Liver (tissue), 9 donors: ENCODE data around the gene XDH. TPM values are rescaled to one million over a fixed set of nuclear protein-coding genes. Genes with fewer than 3 reads are reported as not detected.

ENCODE experiments used
- DNase-seq: peaks from one replicate; pipeline ENCODE4 v3.0.0-alpha.2; 2017; ENCODE audit warnings: low spot score
- H3K27ac ChIP-seq, 2 donors: one replicate each; pipeline ENCODE4 v1.7.0; 2013; ENCODE audit warnings: inconsistent platforms in 2 of 2, low read length in 2 of 2, control low read depth in 1 of 2, low read depth in 1 of 2, mild to moderate bottlenecking in 1 of 2
- H3K27me3 ChIP-seq, 4 donors: one replicate each; pipeline versions ENCODE4 v1.6.1 to v1.7.0; 2013; ENCODE audit warnings: low read length in 3 of 4, inconsistent platforms in 1 of 4, mild to moderate bottlenecking in 1 of 4, moderate library complexity in 1 of 4; ENCODE audit not compliant: control insufficient read depth in 4 of 4, insufficient read depth in 4 of 4
- H3K36me3 ChIP-seq, 4 donors: one replicate each; pipeline versions ENCODE4 v1.6.1 to v1.7.0; 2013; ENCODE audit warnings: low read length in 3 of 4, mild to moderate bottlenecking in 3 of 4, low read depth in 1 of 4, moderate library complexity in 1 of 4; ENCODE audit not compliant: control insufficient read depth in 4 of 4, insufficient read depth in 3 of 4
- H3K4me1 ChIP-seq, 4 donors: one replicate each; pipeline versions ENCODE4 v1.6.1 to v1.7.0; 2013; ENCODE audit warnings: low read length in 3 of 4, mild to moderate bottlenecking in 3 of 4, moderate library complexity in 1 of 4; ENCODE audit not compliant: control insufficient read depth in 4 of 4, insufficient read depth in 4 of 4
- H3K4me3 ChIP-seq, 3 donors: one replicate each; pipeline versions ENCODE4 v1.6.1 to v1.7.0; 2013; ENCODE audit warnings: low read length in 3 of 3, control low read depth in 1 of 3, low read depth in 1 of 3, mild to moderate bottlenecking in 1 of 3
- H3K9ac ChIP-seq, 2 donors: one replicate each; pipeline ENCODE4 v1.7.0; 2013; ENCODE audit warnings: low read length in 2 of 2, mild to moderate bottlenecking in 2 of 2, moderate library complexity in 2 of 2, control low read depth in 1 of 2, low read depth in 1 of 2
- H3K9me3 ChIP-seq, 4 donors: one replicate each; pipeline versions ENCODE4 v1.6.1 to v1.7.0; 2013; ENCODE audit warnings: low read length in 3 of 4; ENCODE audit not compliant: control insufficient read depth in 4 of 4
- ATF3 ChIP-seq: IDR thresholded peaks from 2 replicates; pipeline ENCODE4 v1.6.1; 2016; ENCODE audit warnings: antibody characterized with exemption
- CTCF ChIP-seq: fragments of 150-350 bp; IDR thresholded peaks from 2 replicates; pipeline ENCODE4 v1.5.1; 2017; ENCODE audit warnings: improper control_type of control experiment, low read depth, low read length; ENCODE audit not compliant: missing input control
- EGR1 ChIP-seq, 2 donors: IDR thresholded peaks; 2 replicates each; pipeline ENCODE4 v1.6.1; 2016 to 2018; ENCODE audit warnings: antibody characterized with exemption in 2 of 2, low read depth in 2 of 2
- FOXA1 ChIP-seq: IDR thresholded peaks from 2 replicates; pipeline ENCODE4 v1.6.1; 2016; ENCODE audit warnings: antibody characterized with exemption
- FOXA2 ChIP-seq: IDR thresholded peaks from 2 replicates; pipeline ENCODE4 v1.6.1; 2016; ENCODE audit warnings: antibody characterized with exemption
- HNF4A ChIP-seq, 2 donors: conservative IDR thresholded peaks; 2 replicates each; pipeline ENCODE4 v1.6.1; 2016; ENCODE audit warnings: antibody characterized with exemption in 2 of 2, mild to moderate bottlenecking in 2 of 2
- HNF4G ChIP-seq: IDR thresholded peaks from 2 replicates; pipeline ENCODE4 v1.6.1; 2016; ENCODE audit warnings: antibody characterized with exemption
- JUND ChIP-seq, 2 donors: IDR thresholded peaks; 2 replicates each; pipeline ENCODE4 v1.6.1; 2016; ENCODE audit warnings: antibody characterized with exemption in 2 of 2
- MAX ChIP-seq: IDR thresholded peaks from 2 replicates; pipeline ENCODE4 v1.6.1; 2016; ENCODE audit warnings: antibody characterized with exemption
- RAD21 ChIP-seq, 2 donors: IDR thresholded peaks; 2 replicates each; pipeline ENCODE4 v1.6.1; 2016; ENCODE audit warnings: antibody characterized with exemption in 2 of 2, mild to moderate bottlenecking in 2 of 2
- REST ChIP-seq: IDR thresholded peaks from 2 replicates; pipeline ENCODE4 v1.6.1; 2016; ENCODE audit warnings: antibody characterized with exemption, mild to moderate bottlenecking
- RXRA ChIP-seq, 2 donors: IDR thresholded peaks; 2 replicates each; pipeline ENCODE4 v1.6.1; 2017 to 2018; ENCODE audit warnings: antibody characterized with exemption in 2 of 2, mild to moderate bottlenecking in 1 of 2
- TAF1 ChIP-seq: conservative IDR thresholded peaks from 2 replicates; pipeline ENCODE4 v1.6.1; 2016; ENCODE audit warnings: antibody characterized with exemption, mild to moderate bottlenecking
- YY1 ChIP-seq: IDR thresholded peaks from 2 replicates; pipeline ENCODE4 v1.6.1; 2016; ENCODE audit warnings: antibody characterized with exemption, mild to moderate bottlenecking
- WGBS: extraction: QIAGEN DNeasy Blood & Tissue Kit; methylation state at CpG from one replicate; pipeline ENCODE4 v1.1.7; 2013; 5-methylcytosine and 5-hydroxymethylcytosine counted together
- polyA plus RNA-seq, 2 donors: library from polyadenylated mRNA; stranded (reverse) in 1 of 2; unstranded in 1 of 2; fragments of 200-250 nt in 1 of 2; fragments of >200 nt in 1 of 2; fragmentation: Nextera tagmentation in 1 of 2; extraction: Ambion mirVana in 1 of 2; gene quantifications; one replicate each; pipeline versions ENCODE4 v1.2.1 to v1.2.3, GENCODE V29; 2013 to 2015
- total RNA-seq, 2 donors: library from RNA; depleted of rRNA; stranded (reverse); fragments of >200 nt; gene quantifications; one replicate each; pipeline ENCODE4 v1.2.3, GENCODE V29; 2014
- donor health status: healthy.
- donor health status: healthy.
- donor health status: healthy.
- donor health status: healthy.
- donor health status: healthy.

Gene XDH
- total and polyA plus RNA-seq, 4 donors: 6.8 to 76.6 (median 12.0) TPM

GRCh38 chr2:31390324-31390723, 24.2 kb downstream of the XDH start (continued):
- TF ChIP-seq CTCF: no peak
- TF ChIP-seq MAX: no peak
- no peak for TF ChIP-seq EGR1 (IDR thresholded peaks at IDR 0.05; ENCODE audit: low read depth in 2 of 2)

- Histone ChIP-seq H3K9me3 (no peaks in the 10 kb centered on the region), H3K27me3 (no peaks in the 10 kb centered on the region), H3K4me1 (no peaks in the 10 kb centered on the region), H3K4me3 (no peak overlapping the region), H3K27ac (no peak overlapping the region), H3K36me3 (peaks cover 0 to 29% (median 24%) of the 10 kb centered on the region in 4 donors), H3K9ac (no peak overlapping the region)
- no peak for DNase-seq
- 93% methylated on average over 4 of the region's 4 CpGs for WGBS
- no peak for TF ChIP-seq CTCF
- TF ChIP-seq HNF4G: no peak
- TF ChIP-seq FOXA2: no peak
- no peak for TF ChIP-seq ATF3
- TF ChIP-seq YY1: no peak
- TF ChIP-seq REST: no peak
Observed at GRCh38 chr2:31388736-31389135, 25.8 kb downstream of the XDH start.

- H3K4me3 ChIP-seq: no peak overlapping the region
- H3K27me3 ChIP-seq: no peaks in the 10 kb centered on the region
- DNase-seq: no peak
- H3K9ac ChIP-seq: no peak overlapping the region
- no peak overlapping the region for H3K27ac ChIP-seq
- 85% methylated on average over 8 of the region's 8 CpGs for WGBS
- no peaks in the 10 kb centered on the region for H3K9me3 ChIP-seq
- H3K4me1 ChIP-seq: no peaks in the 10 kb centered on the region
- peaks cover 2 to 37% (median 31%) of the 10 kb centered on the region in 4 donors for H3K36me3 ChIP-seq
- TF ChIP-seq JUND (IDR thresholded peaks at IDR 0.05) (no peak), RAD21 (IDR thresholded peaks at IDR 0.05) (no peak), CTCF (no peak), FOXA1 (no peak), EGR1 (IDR thresholded peaks at IDR 0.05; ENCODE audit: low read depth in 2 of 2) (no peak), RXRA (IDR thresholded peaks at IDR 0.05) (no peak), ATF3 (no peak), YY1 (no peak), FOXA2 (no peak), HNF4A (conservative IDR thresholded peaks at IDR 0.05) (no peak), MAX (no peak), REST (no peak), TAF1 (no peak)
Observed at GRCh38 chr2:31387850-31388249, 26.7 kb downstream of the XDH start.
